GM23338 (cell line): ENCODE results near the gene ZNFX1. TPM values are rescaled to one million over a fixed set of nuclear protein-coding genes. Genes with fewer than 3 reads are reported as not detected.
"Not testable (repeated sequence)": the region's sequence is repeated elsewhere in the genome, so short reads cannot be mapped to it uniquely, and the experiment has no call there.

Experiments used
- ATAC-seq: fragments of 200-7000 bp; cut with Tn5 transposase; 3 replicates; pipeline ENCODE4 v1.9.1; 2020
- DNase-seq: peaks from one replicate; pipeline ENCODE4 v3.0.0-alpha.2; 2015; ENCODE audit warnings: low spot score
- H2AFZ ChIP-seq: fragments of 200-600 bp; sonication (generic); 2 replicates; pipeline ENCODE4 v1.8.0; 2016; ENCODE audit warnings: antibody characterized with exemption, mild to moderate bottlenecking, moderate library complexity
- H3F3A ChIP-seq: fragments of 200-600 bp; sonication (generic); replicated peaks from 2 replicates; pipeline ENCODE4 v1.8.0; 2017; ENCODE audit warnings: antibody characterized with exemption, mixed run types, low read depth
- H3K27ac ChIP-seq: fragments of 200-600 bp; sonication (generic); 2 replicates; pipeline ENCODE4 v1.6.1; 2016; ENCODE audit warnings: low read depth
- H3K27me3 ChIP-seq: fragments of 200-600 bp; sonication (generic); 2 replicates; pipeline ENCODE4 v1.8.0; 2016; ENCODE audit warnings: mild to moderate bottlenecking, mixed run types, moderate library complexity; ENCODE audit not compliant: insufficient read depth
- H3K36me3 ChIP-seq: fragments of 200-600 bp; sonication (generic); 2 replicates; pipeline ENCODE4 v1.8.0; 2016; ENCODE audit warnings: mild to moderate bottlenecking; ENCODE audit not compliant: insufficient read depth
- H3K4me1 ChIP-seq: fragments of 200-600 bp; sonication (generic); 2 replicates; pipeline ENCODE4 v1.8.0; 2016; ENCODE audit warnings: mild to moderate bottlenecking, moderate library complexity; ENCODE audit not compliant: insufficient read depth
- H3K4me2 ChIP-seq: fragments of 200-600 bp; sonication (generic); 2 replicates; pipeline ENCODE4 v1.7.1; 2017; ENCODE audit warnings: mixed run types
- H3K4me3 ChIP-seq: fragments of 200-600 bp; sonication (generic); 2 replicates; pipeline ENCODE4 v1.6.1; 2016; ENCODE audit warnings: mixed run types
- H3K79me2 ChIP-seq: fragments of 200-600 bp; sonication (generic); replicated peaks from 2 replicates; pipeline ENCODE4 v1.8.0; 2017; ENCODE audit warnings: mild to moderate bottlenecking; ENCODE audit not compliant: insufficient read depth
- H3K9me2 ChIP-seq: fragments of 200-600 bp; sonication (generic); 2 replicates; pipeline ENCODE4 v1.8.0; 2017; ENCODE audit not compliant: insufficient read depth
- H4K20me1 ChIP-seq: fragments of 200-600 bp; sonication (generic); replicated peaks from 2 replicates; pipeline ENCODE4 v1.8.0; 2017; ENCODE audit warnings: mild to moderate bottlenecking; ENCODE audit not compliant: insufficient read depth
- H3K27ac Mint-ChIP-seq: 2 replicates; pipeline ENCODE4 v1.8.0; 2020; ENCODE audit warnings: inconsistent platforms, mild to moderate bottlenecking, moderate library complexity, mixed read lengths
- H3K27me3 Mint-ChIP-seq: 3 replicates; pipeline ENCODE4 v1.8.0; 2022; ENCODE audit warnings: low read depth, mild to moderate bottlenecking, moderate library complexity, mixed read lengths, inconsistent platforms; ENCODE audit not compliant: insufficient read depth, poor library complexity
- H3K36me3 Mint-ChIP-seq: 3 replicates; pipeline ENCODE4 v1.8.0; 2021; ENCODE audit warnings: low read depth, mild to moderate bottlenecking, inconsistent platforms, moderate library complexity, mixed read lengths
- H3K4me1 Mint-ChIP-seq: 3 replicates; pipeline ENCODE4 v1.8.0; 2020; ENCODE audit warnings: mild to moderate bottlenecking, inconsistent platforms, mixed read lengths
- H3K4me3 Mint-ChIP-seq: 3 replicates; pipeline ENCODE4 v1.8.0; 2021; ENCODE audit warnings: moderate library complexity, mild to moderate bottlenecking, inconsistent platforms, mixed read lengths
- H3K9me3 Mint-ChIP-seq: 3 replicates; pipeline ENCODE4 v1.8.0; 2020; ENCODE audit warnings: moderate library complexity, mild to moderate bottlenecking, inconsistent platforms, mixed read lengths
- ETS1 ChIP-seq: IDR thresholded peaks from 2 replicates; pipeline ENCODE4 v1.6.1; 2016; ENCODE audit warnings: antibody characterized with exemption
- EZH2 ChIP-seq: fragments of 200-600 bp; sonication (generic); IDR thresholded peaks from one replicate; pipeline ENCODE4 v1.8.0; 2017; ENCODE audit warnings: antibody characterized with exemption, mild to moderate bottlenecking, low read depth; ENCODE audit not compliant: unreplicated experiment
- EZH2phosphoT487 ChIP-seq: fragments of 200-600 bp; sonication (generic); IDR thresholded peaks from one replicate; pipeline ENCODE4 v1.8.1; 2018; ENCODE audit warnings: antibody characterized with exemption; ENCODE audit not compliant: unreplicated experiment
- JUNB ChIP-seq: IDR thresholded peaks from one replicate; pipeline ENCODE4 v1.6.1; 2016; ENCODE audit warnings: antibody characterized with exemption; ENCODE audit not compliant: unreplicated experiment
- REST ChIP-seq: IDR thresholded peaks from one replicate; pipeline ENCODE4 v1.6.1; 2018; ENCODE audit warnings: antibody characterized with exemption; ENCODE audit not compliant: unreplicated experiment
- STAT1 ChIP-seq: IDR thresholded peaks from one replicate; pipeline ENCODE4 v1.6.1; 2016; ENCODE audit warnings: antibody characterized with exemption; ENCODE audit not compliant: unreplicated experiment
- ZNF331 ChIP-seq: fragments of 250-450 bp; sonication (Bioruptor Pico); IDR thresholded peaks from 2 replicates; pipeline ENCODE4 v1.5.0; 2020; ENCODE audit warnings: low read depth, mild to moderate bottlenecking, moderate library complexity
- polyA plus RNA-seq: library from polyadenylated mRNA; unstranded; fragments of >200 nt; fragmentation: Nextera tagmentation; extraction: Ambion mirVana; gene quantifications from 2 replicates; pipeline ENCODE4 v1.2.1, GENCODE V29; 2016
- total RNA-seq: library from RNA; depleted of rRNA; stranded (reverse); fragments of >200 nt; shearing (Covaris generic); gene quantifications from 2 replicates; pipeline ENCODE4 v1.2.3, GENCODE V29; 2014

The ZNFX1 gene
- total and polyA plus RNA-seq, 2 experiments from 2014 or later = 6.1 to 12.1 TPM

GRCh38 chr20:49303065-49303552, 25.3 kb upstream of the ZNFX1 start (continued):
- TF ChIP-seq REST = no peak
- no peak for TF ChIP-seq EZH2
- TF ChIP-seq EZH2phosphoT487 = no peak
- no peak for TF ChIP-seq JUNB
- no peak for TF ChIP-seq STAT1
- TF ChIP-seq ZNF331 (CRISPR knock-in tag) = no peak

- peaks cover 4% of the 10 kb centered on the region; the same call in 1 of the 2 replicates for H3K9me2 ChIP-seq
- no peak overlapping the region for H3K4me2 ChIP-seq
- no peak; the same call in 2 of the 3 replicates for ATAC-seq
- peaks cover 14% of the 10 kb centered on the region for H3K27me3 Mint-ChIP-seq
- no peaks in the 10 kb centered on the region for H4K20me1 ChIP-seq
- H3K4me3 ChIP-seq = no peak overlapping the region
- no peaks in the 10 kb centered on the region; the same call in 1 of the 3 replicates for H3K9me3 Mint-ChIP-seq
- no peaks in the 10 kb centered on the region for H3K36me3 ChIP-seq
- peaks cover 13% of the 10 kb centered on the region; the same call in 2 of the 3 replicates for H3K36me3 Mint-ChIP-seq
- H3K4me1 ChIP-seq = peaks cover 25% of the 10 kb centered on the region
- no peaks in the 10 kb centered on the region for H3K79me2 ChIP-seq
- H3K27ac Mint-ChIP-seq = peak overlapping the region; percentile 63; the same call in 1 of the 2 replicates
- peak; percentile 20 for DNase-seq
- peak overlapping the region; percentile 6; the same call in 1 of the 2 replicates for H2AFZ ChIP-seq
- H3K27ac ChIP-seq = peak overlapping the region; percentile 6
- no peaks in the 10 kb centered on the region for H3K27me3 ChIP-seq
- H3K4me1 Mint-ChIP-seq = peaks cover 33% of the 10 kb centered on the region
- TF ChIP-seq STAT1 (no peak), ZNF331 (CRISPR knock-in tag) (no peak), ETS1 (no peak)
- H3K4me3 Mint-ChIP-seq = no peak overlapping the region
- peaks cover 10% of the 10 kb centered on the region; the same call in 1 of the 2 replicates for H3F3A ChIP-seq
Observed at GRCh38 chr20:49297605-49298530, 20.0 kb upstream of the ZNFX1 start.

GRCh38 chr20:49294002-49294654, 16.3 kb upstream of the ZNFX1 start:
- H3K4me3 Mint-ChIP-seq = peak overlapping the region; percentile 38; the same call in 2 of the 3 replicates

More at GRCh38 chr20:49294002-49294654, 16.3 kb upstream of the ZNFX1 start:
- peaks cover 44% of the 10 kb centered on the region for H3K4me1 Mint-ChIP-seq
- Histone ChIP-seq H3F3A (peaks cover 43% of the 10 kb centered on the region), H3K4me2 (peak overlapping the region; percentile 64), H3K4me1 (peaks cover 30% of the 10 kb centered on the region), H3K27ac (peak overlapping the region; percentile 73; the same call in 1 of the 2 replicates), H3K4me3 (0 out of 2 replicates have a peak overlapping the region, but pooled peaks have one; percentile 24)
- not testable (repeated sequence) for H2AFZ ChIP-seq, H3K36me3 ChIP-seq, ATAC-seq, H3K27me3 ChIP-seq, H3K79me2 ChIP-seq, H3K9me2 ChIP-seq, H4K20me1 ChIP-seq, H3K9me3 Mint-ChIP-seq
- peak; percentile 26 for DNase-seq
- H3K36me3 Mint-ChIP-seq = peaks cover 43% of the 10 kb centered on the region
- peaks cover 27% of the 10 kb centered on the region for H3K27me3 Mint-ChIP-seq
- peak overlapping the region; percentile 12; the same call in 1 of the 2 replicates for H3K27ac Mint-ChIP-seq
